Neural progenitor cell (in vitro differentiated cells): ENCODE results near the gene AQP6. TPM values are rescaled to one million over a fixed set of nuclear protein-coding genes. Genes with fewer than 3 reads are reported as not detected.
"Not testable (repeated sequence)": the region's sequence is repeated elsewhere in the genome, so short reads cannot be mapped to it uniquely, and the experiment has no call there.

Experiments
- DNase-seq: peaks from one replicate; pipeline ENCODE4 v3.0.0-alpha.2; 2016; ENCODE audit warnings: low spot score
- H2AFZ ChIP-seq: fragments of 200-600 bp; sonication (generic); replicated peaks from 2 replicates; pipeline ENCODE4 v1.6.1; 2016; ENCODE audit warnings: antibody characterized with exemption
- H3F3A ChIP-seq: fragments of 200-600 bp; sonication (generic); 2 replicates; pipeline ENCODE4 v1.6.1; 2016; ENCODE audit warnings: antibody characterized with exemption, low read depth
- H3K27ac ChIP-seq: fragments of 200-600 bp; sonication (generic); 2 replicates; pipeline ENCODE4 v1.5.1; 2016; ENCODE audit warnings: mild to moderate bottlenecking
- H3K27me3 ChIP-seq: fragments of 200-600 bp; sonication (generic); 2 replicates; pipeline ENCODE4 v1.6.1; 2016; ENCODE audit warnings: mild to moderate bottlenecking, moderate library complexity
- H3K36me3 ChIP-seq: fragments of 200-600 bp; sonication (generic); 2 replicates; pipeline ENCODE4 v1.5.1; 2016
- H3K4me1 ChIP-seq: fragments of 200-600 bp; sonication (generic); 2 replicates; pipeline ENCODE4 v1.6.1; 2016; ENCODE audit warnings: mixed run types
- H3K4me2 ChIP-seq: fragments of 200-600 bp; sonication (generic); 2 replicates; pipeline ENCODE4 v1.6.1; 2016
- H3K4me3 ChIP-seq: fragments of 200-600 bp; sonication (generic); 2 replicates; pipeline ENCODE4 v1.5.1; 2016
- H3K79me2 ChIP-seq: fragments of 200-600 bp; sonication (generic); 2 replicates; pipeline ENCODE4 v1.6.1; 2016; ENCODE audit warnings: low read depth
- H3K9ac ChIP-seq: fragments of 200-600 bp; sonication (generic); 2 replicates; pipeline ENCODE4 v1.6.1; 2016
- H3K9me3 ChIP-seq: fragments of 200-600 bp; sonication (generic); 2 replicates; pipeline ENCODE4 v1.5.1; 2016; ENCODE audit warnings: low read depth
- H4K20me1 ChIP-seq: fragments of 200-600 bp; sonication (generic); 2 replicates; pipeline ENCODE4 v1.6.1; 2016; ENCODE audit warnings: low read depth
- H3K27ac Mint-ChIP-seq: 3 replicates; pipeline ENCODE4 v1.8.0; 2021; ENCODE audit warnings: mixed read lengths
- H3K27me3 Mint-ChIP-seq: 2 replicates; pipeline ENCODE4 v1.8.0; 2022; ENCODE audit warnings: low read depth, mild to moderate bottlenecking, inconsistent platforms, moderate library complexity, mixed read lengths; ENCODE audit not compliant: insufficient read depth
- H3K36me3 Mint-ChIP-seq: 3 replicates; pipeline ENCODE4 v1.8.0; 2021; ENCODE audit warnings: mixed read lengths
- H3K4me1 Mint-ChIP-seq: 3 replicates; pipeline ENCODE4 v1.8.0; 2021; ENCODE audit warnings: mixed read lengths
- H3K4me3 Mint-ChIP-seq: 3 replicates; pipeline ENCODE4 v1.8.0; 2021; ENCODE audit warnings: mild to moderate bottlenecking, moderate library complexity, mixed read lengths
- H3K9me3 Mint-ChIP-seq: 3 replicates; pipeline ENCODE4 v1.8.0; 2020; ENCODE audit warnings: mixed read lengths
- EZH2 ChIP-seq: fragments of 200-600 bp; sonication (generic); IDR thresholded peaks from 2 replicates; pipeline ENCODE4 v1.6.1; 2017; ENCODE audit warnings: antibody characterized with exemption, mild to moderate bottlenecking, moderate library complexity
- EZH2phosphoT487 ChIP-seq: fragments of 200-600 bp; sonication (generic); IDR thresholded peaks from 2 replicates; pipeline ENCODE4 v1.6.1; 2017; ENCODE audit warnings: antibody characterized with exemption
- total RNA-seq: library from RNA; depleted of rRNA; stranded (reverse); fragments of >200 nt; gene quantifications from 2 replicates; pipeline ENCODE4 v1.2.3, GENCODE V29; 2015; ENCODE audit warnings: low replicate concordance
- TF ChIP-seq, protein P1 (sequence below): fragments of 200-600 bp; sonication (generic); IDR thresholded peaks from 2 replicates; pipeline ENCODE4 v1.5.1; 2017; ENCODE audit warnings: antibody characterized with exemption, mild to moderate bottlenecking

The AQP6 gene
- total RNA-seq, 1 donor from 2014 or later: not detected

DNA sequence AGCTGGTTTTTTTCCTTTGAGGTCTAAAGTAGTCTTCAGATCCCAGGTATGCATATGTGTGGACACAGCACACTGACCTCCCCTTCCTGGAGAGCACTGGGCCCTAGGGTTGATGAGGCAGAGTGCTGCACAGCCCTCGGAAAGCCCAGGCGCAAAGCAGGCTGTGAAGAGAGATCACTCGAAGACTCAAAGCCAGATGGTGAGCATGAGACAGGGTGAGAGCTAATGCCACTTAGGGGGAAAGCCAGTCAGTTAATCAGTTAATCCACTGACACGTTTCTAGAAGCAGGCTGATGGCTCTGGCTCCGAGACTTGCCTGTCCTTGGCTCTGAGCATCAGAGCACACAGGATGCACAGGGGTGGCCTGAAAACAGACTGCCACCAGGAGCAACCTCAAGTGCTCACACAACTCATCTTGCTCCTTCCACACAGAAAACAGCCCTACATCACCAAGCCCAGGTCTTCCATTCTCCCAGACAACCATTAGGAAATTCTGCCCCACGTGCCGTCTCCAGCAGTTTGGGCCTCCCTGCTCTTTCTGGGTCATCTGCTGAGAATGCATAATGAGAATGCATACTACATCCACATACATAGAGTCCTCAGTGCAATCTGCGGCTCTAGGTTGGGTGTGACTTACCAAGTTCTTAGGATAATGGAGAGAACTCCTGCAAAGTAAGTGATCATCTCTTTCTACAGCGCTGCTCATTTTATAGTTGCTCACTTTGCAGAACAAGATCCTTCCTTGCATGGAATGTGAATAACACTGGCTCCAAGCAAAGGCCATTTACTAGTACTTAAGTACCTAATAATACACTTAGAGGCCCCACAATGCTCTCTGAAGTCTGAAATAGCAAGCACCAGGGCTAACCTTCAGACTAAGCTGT lies 12.0 kb downstream of the AQP6 start:
- peak; percentile 45 for DNase-seq
- Mint-ChIP-seq H3K36me3 (peaks cover 9% of the 10 kb centered on the region), H3K27me3 (peaks cover 8% of the 10 kb centered on the region), H3K27ac (no peak overlapping the region), H3K9me3 (no peaks in the 10 kb centered on the region), H3K4me3 (peak overlapping the region; percentile 47), H3K4me1 (peaks cover 45% of the 10 kb centered on the region)
- Histone ChIP-seq H3K79me2 (no peaks in the 10 kb centered on the region), H3K4me3 (no peak overlapping the region), H3K9ac (no peak overlapping the region), H3K4me2 (peak overlapping the region; percentile 27), H3K27ac (peak overlapping the region; percentile 51), H2AFZ (no peak overlapping the region), H3K36me3 (no peaks in the 10 kb centered on the region), H4K20me1 (peaks cover 24% of the 10 kb centered on the region), H3F3A (peaks cover 33% of the 10 kb centered on the region), H3K4me1 (peaks cover 29% of the 10 kb centered on the region), H3K27me3 (no peaks in the 10 kb centered on the region), H3K9me3 (no peaks in the 10 kb centered on the region)
- TF ChIP-seq, protein P1, sequence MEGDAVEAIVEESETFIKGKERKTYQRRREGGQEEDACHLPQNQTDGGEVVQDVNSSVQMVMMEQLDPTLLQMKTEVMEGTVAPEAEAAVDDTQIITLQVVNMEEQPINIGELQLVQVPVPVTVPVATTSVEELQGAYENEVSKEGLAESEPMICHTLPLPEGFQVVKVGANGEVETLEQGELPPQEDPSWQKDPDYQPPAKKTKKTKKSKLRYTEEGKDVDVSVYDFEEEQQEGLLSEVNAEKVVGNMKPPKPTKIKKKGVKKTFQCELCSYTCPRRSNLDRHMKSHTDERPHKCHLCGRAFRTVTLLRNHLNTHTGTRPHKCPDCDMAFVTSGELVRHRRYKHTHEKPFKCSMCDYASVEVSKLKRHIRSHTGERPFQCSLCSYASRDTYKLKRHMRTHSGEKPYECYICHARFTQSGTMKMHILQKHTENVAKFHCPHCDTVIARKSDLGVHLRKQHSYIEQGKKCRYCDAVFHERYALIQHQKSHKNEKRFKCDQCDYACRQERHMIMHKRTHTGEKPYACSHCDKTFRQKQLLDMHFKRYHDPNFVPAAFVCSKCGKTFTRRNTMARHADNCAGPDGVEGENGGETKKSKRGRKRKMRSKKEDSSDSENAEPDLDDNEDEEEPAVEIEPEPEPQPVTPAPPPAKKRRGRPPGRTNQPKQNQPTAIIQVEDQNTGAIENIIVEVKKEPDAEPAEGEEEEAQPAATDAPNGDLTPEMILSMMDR: no peak
- no peak for TF ChIP-seq EZH2phosphoT487
- TF ChIP-seq EZH2: no peak

GRCh38 chr12:49985981-49986380 lies 13.2 kb downstream of the AQP6 start:
- Mint-ChIP-seq H3K27me3 (peaks cover 6% of the 10 kb centered on the region), H3K4me1 (peaks cover 34% of the 10 kb centered on the region), H3K9me3 (no peaks in the 10 kb centered on the region), H3K27ac (no peak overlapping the region), H3K36me3 (peaks cover 17% of the 10 kb centered on the region), H3K4me3 (no peak overlapping the region)
- H2AFZ ChIP-seq: no peak overlapping the region
- no peak overlapping the region for H3K27ac ChIP-seq
- no peak for DNase-seq
- no peaks in the 10 kb centered on the region for H3K27me3 ChIP-seq
- H3K79me2 ChIP-seq: no peaks in the 10 kb centered on the region
- H3K9ac ChIP-seq: no peak overlapping the region
- H3F3A ChIP-seq: peaks cover 24% of the 10 kb centered on the region
- H3K4me3 ChIP-seq: no peak overlapping the region
- H3K36me3 ChIP-seq: peaks cover 1% of the 10 kb centered on the region
- peaks cover 18% of the 10 kb centered on the region for H4K20me1 ChIP-seq
- H3K4me2 ChIP-seq: no peak overlapping the region
- TF ChIP-seq, protein P1: no peak
- TF ChIP-seq EZH2 (no peak), EZH2phosphoT487 (no peak)
- no peaks in the 10 kb centered on the region for H3K9me3 ChIP-seq
- peaks cover 20% of the 10 kb centered on the region for H3K4me1 ChIP-seq

DNA sequence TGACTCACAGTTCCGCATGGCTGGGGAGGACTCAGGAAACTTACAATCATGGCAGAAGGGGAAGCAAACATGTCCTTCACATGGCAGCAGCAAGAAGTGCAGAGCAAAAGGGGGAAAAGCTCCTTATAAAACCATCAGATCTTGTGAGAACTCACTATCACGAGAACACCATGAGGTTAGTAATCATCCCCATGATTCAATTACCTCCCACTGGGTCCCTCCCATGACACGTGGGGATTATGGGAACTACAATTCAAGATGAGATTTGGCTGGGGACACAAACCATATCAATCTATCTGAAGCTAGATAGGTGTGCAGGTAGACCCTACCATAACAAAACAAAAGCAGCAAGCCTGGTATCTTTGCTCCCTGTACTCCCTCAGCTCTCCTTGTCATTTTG lies 13.7 kb downstream of the AQP6 start:
- not testable (repeated sequence) for H3K27me3 Mint-ChIP-seq, H3K9me3 Mint-ChIP-seq, H3K27me3 ChIP-seq, H3K79me2 ChIP-seq, H3K4me3 ChIP-seq, H3K9ac ChIP-seq, H3K36me3 ChIP-seq, H3K4me2 ChIP-seq, H3K4me3 Mint-ChIP-seq, H3K27ac Mint-ChIP-seq, H3K9me3 ChIP-seq, H3K27ac ChIP-seq, DNase-seq, H2AFZ ChIP-seq
- Histone ChIP-seq H3K4me1 (peaks cover 16% of the 10 kb centered on the region), H3F3A (peaks cover 20% of the 10 kb centered on the region), H4K20me1 (peaks cover 18% of the 10 kb centered on the region)
- H3K36me3 Mint-ChIP-seq: peaks cover 17% of the 10 kb centered on the region
- peaks cover 31% of the 10 kb centered on the region for H3K4me1 Mint-ChIP-seq
